GM19452 (cell line): ENCODE results near the gene LRRC52.
"Not testable (repeated sequence)": the region's sequence is repeated elsewhere in the genome, so short reads cannot be mapped to it uniquely, and the experiment has no call there.

ENCODE experiments used
- ATAC-seq: cut with Tn5 transposase; IDR thresholded peaks from one replicate; pipeline ENCODE4 v1.9.1; 2021; ENCODE audit not compliant: unreplicated experiment

LRRC52 gene

GRCh38 chr1:165580931-165581871 is 37.4 kb downstream of the LRRC52 start:
- ATAC-seq, result no peak

GRCh38 chr1:165581926-165582325 is 38.1 kb downstream of the LRRC52 start:
- no peak for ATAC-seq

GRCh38 chr1:165586398-165586797 is 42.6 kb downstream of the LRRC52 start:
- ATAC-seq, result no peak

GRCh38 chr1:165591391-165591790 is 47.6 kb downstream of the LRRC52 start:
- ATAC-seq, result not testable (repeated sequence)

GRCh38 chr1:165592945-165593823 is 49.4 kb downstream of the LRRC52 start:
- ATAC-seq, result peak; percentile 20

- no peak for ATAC-seq
Measured at GRCh38 chr1:165595246-165595938, 51.6 kb downstream of the LRRC52 start.

- peak; percentile 94 for ATAC-seq
Measured at GRCh38 chr1:165597883-165598675, 54.3 kb downstream of the LRRC52 start.

- ATAC-seq, result peak; percentile 2
Measured at GRCh38 chr1:165598676-165599059, 54.9 kb downstream of the LRRC52 start.

- ATAC-seq, result no peak
Measured at GRCh38 chr1:165600793-165601192, 57.0 kb downstream of the LRRC52 start.

- ATAC-seq, result no peak
Measured at GRCh38 chr1:165603810-165604209, 60.0 kb downstream of the LRRC52 start.

- ATAC-seq, result no peak
Measured at GRCh38 chr1:165605246-165605645, 61.4 kb downstream of the LRRC52 start.

- not testable (repeated sequence) for ATAC-seq
Measured at GRCh38 chr1:165606676-165607075, 62.9 kb downstream of the LRRC52 start.

GRCh38 chr1:165610866-165611265 is 67.1 kb downstream of the LRRC52 start:
- no peak for ATAC-seq

GRCh38 chr1:165612062-165612461 is 68.3 kb downstream of the LRRC52 start:
- ATAC-seq, result no peak
